GM18511 (cell line): Measurements from ENCODE around the gene CAMK2G.
"Not testable (repeated sequence)": the region's sequence is repeated elsewhere in the genome, so short reads cannot be mapped to it uniquely, and the experiment has no call there.

Experiments
- ATAC-seq: cut with Tn5 transposase; IDR thresholded peaks from one replicate; pipeline ENCODE4 v1.9.1; 2021; ENCODE audit warnings: mild to moderate bottlenecking, moderate library complexity; ENCODE audit not compliant: unreplicated experiment

CAMK2G gene

GRCh38 chr10:73874267-73875138 is at the start of gene CAMK2G:
Gene CAMK2G (minus strand): TSS chr10:73874555. CDS start chr10:73874461, 94 bp downstream.
- ATAC-seq = peak; percentile 92

GRCh38 chr10:73922864-73923133 is 48.4 kb upstream of the CAMK2G start:
- ATAC-seq = no peak

GRCh38 chr10:73922007-73922863 is 47.9 kb upstream of the CAMK2G start:
- no peak for ATAC-seq

GRCh38 chr10:73920089-73920488 is 45.7 kb upstream of the CAMK2G start:
- peak; percentile 76 for ATAC-seq

GRCh38 chr10:73919481-73919880 is 45.1 kb upstream of the CAMK2G start:
- ATAC-seq = not testable (repeated sequence)

- no peak for ATAC-seq
Measured at GRCh38 chr10:73917566-73918305, 43.4 kb upstream of the CAMK2G start.

- ATAC-seq = no peak
Measured at GRCh38 chr10:73916761-73917470, 42.6 kb upstream of the CAMK2G start.

GRCh38 chr10:73915206-73915851 is 41.0 kb upstream of the CAMK2G start:
- ATAC-seq = no peak

GRCh38 chr10:73914036-73914435 is 39.7 kb upstream of the CAMK2G start:
- no peak for ATAC-seq

- ATAC-seq = no peak
Measured at GRCh38 chr10:73911553-73912004, 37.2 kb upstream of the CAMK2G start.

GRCh38 chr10:73910764-73911552 is 36.6 kb upstream of the CAMK2G start, which contains the start of gene PLAU:
Gene PLAU (plus strand): TSS chr10:73911132. CDS start chr10:73911556, 424 bp downstream.
- ATAC-seq = peak; percentile 42

- peak; percentile 39 for ATAC-seq
Measured at GRCh38 chr10:73910401-73910763, 36.0 kb upstream of the CAMK2G start.

GRCh38 chr10:73909540-73910115 is 35.3 kb upstream of the CAMK2G start:
- no peak for ATAC-seq

- ATAC-seq = peak; percentile 65
Measured at GRCh38 chr10:73908853-73909539, 34.6 kb upstream of the CAMK2G start.

- no peak for ATAC-seq
Measured at GRCh38 chr10:73907841-73908517, 33.6 kb upstream of the CAMK2G start.

GRCh38 chr10:73906524-73907447 is 32.4 kb upstream of the CAMK2G start:
- ATAC-seq = no peak
